ENCODE data around the gene SPCS3. TPM values are rescaled to one million over a fixed set of nuclear protein-coding genes. Genes with fewer than 3 reads are reported as not detected.

Gene SPCS3
- total RNA-seq, 1 experiment from 2014 or later: 117 TPM

DNA sequence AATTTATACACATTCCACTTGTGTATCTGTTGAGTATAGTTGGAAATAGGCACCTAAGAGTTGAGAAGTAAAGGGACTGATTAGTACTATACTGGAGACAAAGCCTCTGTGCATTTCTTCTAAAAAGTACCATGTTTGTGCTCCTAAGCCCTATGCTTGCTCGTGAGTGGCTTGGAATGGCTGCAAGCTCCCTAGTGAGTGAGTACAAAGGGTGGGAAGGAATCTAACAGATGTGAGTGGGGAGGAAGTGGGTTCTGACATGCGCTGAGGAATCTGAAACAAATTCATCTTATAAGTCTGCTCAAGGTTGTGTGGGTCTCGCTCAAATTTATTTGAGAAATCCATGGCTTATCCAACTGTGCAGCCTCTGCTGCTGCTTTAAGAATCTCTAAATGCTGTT lies 13.3 kb downstream of the SPCS3 start (continued):
- TF ChIP-seq, protein P1, sequence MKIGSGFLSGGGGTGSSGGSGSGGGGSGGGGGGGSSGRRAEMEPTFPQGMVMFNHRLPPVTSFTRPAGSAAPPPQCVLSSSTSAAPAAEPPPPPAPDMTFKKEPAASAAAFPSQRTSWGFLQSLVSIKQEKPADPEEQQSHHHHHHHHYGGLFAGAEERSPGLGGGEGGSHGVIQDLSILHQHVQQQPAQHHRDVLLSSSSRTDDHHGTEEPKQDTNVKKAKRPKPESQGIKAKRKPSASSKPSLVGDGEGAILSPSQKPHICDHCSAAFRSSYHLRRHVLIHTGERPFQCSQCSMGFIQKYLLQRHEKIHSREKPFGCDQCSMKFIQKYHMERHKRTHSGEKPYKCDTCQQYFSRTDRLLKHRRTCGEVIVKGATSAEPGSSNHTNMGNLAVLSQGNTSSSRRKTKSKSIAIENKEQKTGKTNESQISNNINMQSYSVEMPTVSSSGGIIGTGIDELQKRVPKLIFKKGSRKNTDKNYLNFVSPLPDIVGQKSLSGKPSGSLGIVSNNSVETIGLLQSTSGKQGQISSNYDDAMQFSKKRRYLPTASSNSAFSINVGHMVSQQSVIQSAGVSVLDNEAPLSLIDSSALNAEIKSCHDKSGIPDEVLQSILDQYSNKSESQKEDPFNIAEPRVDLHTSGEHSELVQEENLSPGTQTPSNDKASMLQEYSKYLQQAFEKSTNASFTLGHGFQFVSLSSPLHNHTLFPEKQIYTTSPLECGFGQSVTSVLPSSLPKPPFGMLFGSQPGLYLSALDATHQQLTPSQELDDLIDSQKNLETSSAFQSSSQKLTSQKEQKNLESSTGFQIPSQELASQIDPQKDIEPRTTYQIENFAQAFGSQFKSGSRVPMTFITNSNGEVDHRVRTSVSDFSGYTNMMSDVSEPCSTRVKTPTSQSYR (CRISPR knock-in tag; IDR thresholded peaks at IDR 0.05): no peak
- no peak for TF ChIP-seq E2F1 (CRISPR knock-in tag; IDR thresholded peaks at IDR 0.05)

DNA sequence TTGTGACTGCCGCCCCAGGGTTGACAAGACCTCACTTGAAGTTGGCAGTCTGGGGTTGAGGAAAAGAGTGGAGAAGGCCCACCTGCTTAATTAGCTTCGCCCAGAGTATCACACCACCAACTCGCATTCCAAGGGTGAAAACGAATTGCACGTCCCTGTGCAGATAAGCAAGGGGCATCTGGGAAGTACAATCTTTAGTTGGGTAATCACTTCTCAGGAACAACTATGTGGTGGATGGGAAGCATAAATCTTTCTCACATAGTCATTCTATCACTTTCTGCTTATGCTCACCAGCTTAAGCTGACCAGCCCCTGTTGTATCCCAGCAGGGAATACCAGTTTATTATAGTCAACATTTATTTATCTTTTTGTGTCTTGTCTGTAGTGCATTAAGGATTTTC lies 14.3 kb downstream of the SPCS3 start:
- H3K27ac Mint-ChIP-seq: no peak overlapping the region
- no peak for DNase-seq (ENCODE audit: low spot score)
- no peak for ATAC-seq
- H3K9me3 Mint-ChIP-seq: no peaks in the 10 kb centered on the region
- no peaks in the 10 kb centered on the region for H3K27me3 Mint-ChIP-seq (ENCODE audit: low read depth)
- no peak overlapping the region for H3K4me3 Mint-ChIP-seq
- peaks cover 11% of the 10 kb centered on the region for H3K4me1 Mint-ChIP-seq
- POLR2A ChIA-PET: interaction anchor here (0.7 kb wide), 1 partner anchor 211 kb away, joined by 3 read pairs; no protein-coding TSS in a partner anchor
- TF ChIP-seq PREB (CRISPR knock-in tag; IDR thresholded peaks at IDR 0.05; ENCODE audit: borderline replicate concordance): no peak
- peaks cover 17% of the 10 kb centered on the region for H3K36me3 Mint-ChIP-seq
- CTCF ChIA-PET: no interaction called here

DNA sequence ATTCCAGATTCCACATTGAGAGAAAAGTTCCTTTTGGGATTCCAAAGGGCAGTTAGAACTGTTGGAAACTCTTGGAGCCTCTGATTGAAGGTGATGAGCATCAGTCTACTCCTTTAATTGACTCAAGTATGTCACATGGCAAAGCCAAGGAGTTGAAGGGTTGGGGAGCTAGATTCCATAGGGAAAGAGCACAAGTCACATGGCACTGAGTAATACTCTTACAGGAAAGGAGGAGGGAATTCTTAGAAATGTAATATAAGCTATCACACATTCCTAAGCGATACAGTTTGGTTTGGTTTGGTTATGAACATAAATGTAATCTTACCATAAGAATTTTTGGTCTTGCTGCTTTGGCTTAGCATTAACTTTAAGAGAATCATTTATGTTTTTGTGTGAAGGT lies 15.7 kb downstream of the SPCS3 start:
- Mint-ChIP-seq H3K4me1 (peaks cover 16% of the 10 kb centered on the region), H3K36me3 (peaks cover 11% of the 10 kb centered on the region), H3K9me3 (no peaks in the 10 kb centered on the region), H3K27me3 (ENCODE audit: low read depth) (no peaks in the 10 kb centered on the region), H3K27ac (no peak overlapping the region), H3K4me3 (no peak overlapping the region)
- ChIA-PET POLR2A (no interaction called here), CTCF (no interaction called here)
- ATAC-seq: no peak
- no peak for TF ChIP-seq MYBL2 (CRISPR knock-in tag; IDR thresholded peaks at IDR 0.05)
- no peak for DNase-seq (ENCODE audit: low spot score)

GRCh38 chr4:176339936-176340761 lies 20.4 kb downstream of the SPCS3 start:
- POLR2A ChIA-PET: interaction anchor here (0.6 to 1.0 kb wide), 2 partner anchors 123 to 321 kb away, joined by 3 read pairs; no protein-coding TSS in a partner anchor
- no peak for ATAC-seq
- Mint-ChIP-seq H3K4me1 (peaks cover 11% of the 10 kb centered on the region), H3K36me3 (peaks cover 22% of the 10 kb centered on the region), H3K4me3 (no peak overlapping the region), H3K27me3 (ENCODE audit: low read depth) (no peaks in the 10 kb centered on the region; the same call in 1 of the 2 replicates), H3K9me3 (peaks cover 24% of the 10 kb centered on the region), H3K27ac (no peak overlapping the region)
- DNase-seq (ENCODE audit: low spot score): no peak
- CTCF ChIA-PET: interaction anchor here (0.6 to 2.1 kb wide), 9 partner anchors 8 to 386 kb away, joined by 3 to 18 read pairs (median 3); no protein-coding TSS in a partner anchor
- no peak for TF ChIP-seq CREB1 (CRISPR knock-in tag; IDR thresholded peaks at IDR 0.05)
- TF ChIP-seq, protein P2, sequence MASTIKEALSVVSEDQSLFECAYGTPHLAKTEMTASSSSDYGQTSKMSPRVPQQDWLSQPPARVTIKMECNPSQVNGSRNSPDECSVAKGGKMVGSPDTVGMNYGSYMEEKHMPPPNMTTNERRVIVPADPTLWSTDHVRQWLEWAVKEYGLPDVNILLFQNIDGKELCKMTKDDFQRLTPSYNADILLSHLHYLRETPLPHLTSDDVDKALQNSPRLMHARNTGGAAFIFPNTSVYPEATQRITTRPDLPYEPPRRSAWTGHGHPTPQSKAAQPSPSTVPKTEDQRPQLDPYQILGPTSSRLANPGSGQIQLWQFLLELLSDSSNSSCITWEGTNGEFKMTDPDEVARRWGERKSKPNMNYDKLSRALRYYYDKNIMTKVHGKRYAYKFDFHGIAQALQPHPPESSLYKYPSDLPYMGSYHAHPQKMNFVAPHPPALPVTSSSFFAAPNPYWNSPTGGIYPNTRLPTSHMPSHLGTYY (CRISPR knock-in tag; IDR thresholded peaks at IDR 0.05): no peak
- no peak for TF ChIP-seq ETV6 (CRISPR knock-in tag; IDR thresholded peaks at IDR 0.05)
- no peak for TF ChIP-seq GTF2I (CRISPR knock-in tag; conservative IDR thresholded peaks at IDR 0.05)
- TF ChIP-seq ESRRA (CRISPR knock-in tag; IDR thresholded peaks at IDR 0.05; ENCODE audit: borderline replicate concordance): no peak
- no peak for TF ChIP-seq TCF7 (CRISPR knock-in tag; IDR thresholded peaks at IDR 0.05; ENCODE audit: low read depth)
- TF ChIP-seq EMX1 (CRISPR knock-in tag; IDR thresholded peaks at IDR 0.05): no peak
- no peak for TF ChIP-seq ZSCAN18 (CRISPR knock-in tag; IDR thresholded peaks at IDR 0.05)
- TF ChIP-seq, protein P3, sequence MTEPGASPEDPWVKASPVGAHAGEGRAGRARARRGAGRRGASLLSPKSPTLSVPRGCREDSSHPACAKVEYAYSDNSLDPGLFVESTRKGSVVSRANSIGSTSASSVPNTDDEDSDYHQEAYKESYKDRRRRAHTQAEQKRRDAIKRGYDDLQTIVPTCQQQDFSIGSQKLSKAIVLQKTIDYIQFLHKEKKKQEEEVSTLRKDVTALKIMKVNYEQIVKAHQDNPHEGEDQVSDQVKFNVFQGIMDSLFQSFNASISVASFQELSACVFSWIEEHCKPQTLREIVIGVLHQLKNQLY (CRISPR knock-in tag; IDR thresholded peaks at IDR 0.05): no peak
- no peak for TF ChIP-seq ZNF232 (CRISPR knock-in tag; IDR thresholded peaks at IDR 0.05)
- TF ChIP-seq ZNF396 (CRISPR knock-in tag; IDR thresholded peaks at IDR 0.05; ENCODE audit: borderline replicate concordance): no peak
- no peak for TF ChIP-seq FOXP1 (CRISPR knock-in tag; IDR thresholded peaks at IDR 0.05; ENCODE audit: borderline replicate concordance)
- TF ChIP-seq ZNF263 (CRISPR knock-in tag; IDR thresholded peaks at IDR 0.05; ENCODE audit: low read depth): no peak
- TF ChIP-seq IRF1 (CRISPR knock-in tag; IDR thresholded peaks at IDR 0.05): no peak
- no peak for TF ChIP-seq HMGA2 (CRISPR knock-in tag; IDR thresholded peaks at IDR 0.05)
- TF ChIP-seq NFE2L1 (CRISPR knock-in tag; IDR thresholded peaks at IDR 0.05): no peak

All from WTC11 (cell line).